ENCODE measurements around the gene SOX6. TPM values are rescaled to one million over a fixed set of nuclear protein-coding genes. Genes with fewer than 3 reads are reported as not detected.

The SOX6 gene
- total RNA-seq, 2 experiments from 2014 or later = not detected

DNA sequence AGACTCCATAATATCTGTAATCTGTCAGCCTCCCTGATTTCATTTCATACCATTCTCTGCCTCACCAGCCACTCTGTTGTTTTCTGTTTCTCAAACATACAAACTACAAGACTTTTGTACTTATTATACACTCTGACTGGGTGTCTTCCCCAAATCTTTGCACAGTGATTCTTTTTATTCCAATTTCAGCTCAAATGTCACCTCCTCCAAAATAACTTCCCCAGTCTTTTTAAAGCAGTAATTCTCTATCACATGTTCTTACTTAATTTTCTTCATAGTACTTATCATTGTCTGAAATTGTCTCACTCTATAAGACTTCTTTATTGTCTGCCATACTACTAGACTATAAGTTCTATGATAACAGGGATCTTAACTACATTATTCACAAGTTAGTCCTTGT, 19.6 kb downstream of the SOX6 start:
- no peak for DNase-seq
- no peaks in the 10 kb centered on the region for H3K9me3 Mint-ChIP-seq (ENCODE audit: insufficient read depth)
- ChIA-PET CTCF (no interaction called here), POLR2A (no interaction called here)
- H3K36me3 Mint-ChIP-seq (ENCODE audit: low read depth) = no peaks in the 10 kb centered on the region
- H3K4me3 Mint-ChIP-seq = no peak overlapping the region
- no peak for ATAC-seq
- no peak overlapping the region for H3K27ac Mint-ChIP-seq
- H3K27me3 Mint-ChIP-seq (ENCODE audit: low read depth) = no peaks in the 10 kb centered on the region
- peaks cover 3% of the 10 kb centered on the region for H3K4me1 Mint-ChIP-seq (ENCODE audit: low read depth)

DNA sequence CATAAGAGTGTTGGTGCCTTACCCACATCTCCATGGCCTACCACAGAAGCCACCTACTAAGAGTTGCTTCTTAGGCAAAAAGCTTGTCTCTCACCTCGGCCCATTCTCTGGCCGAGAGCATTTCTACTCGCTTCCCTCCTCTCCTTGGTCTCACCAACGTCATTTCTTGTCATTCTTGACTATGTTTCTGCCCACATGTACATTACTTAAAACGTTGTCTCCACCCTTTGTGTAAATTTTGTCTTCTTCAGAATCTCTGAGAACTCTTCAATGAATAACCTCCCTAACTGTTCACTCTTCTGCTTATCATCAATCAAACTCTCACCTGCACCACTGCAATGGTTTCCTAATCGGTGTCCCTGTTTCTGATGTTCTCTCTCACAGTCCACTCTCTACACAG, 20.1 kb downstream of the SOX6 start:
- CTCF ChIA-PET = no interaction called here
- peaks cover 3% of the 10 kb centered on the region for H3K4me1 Mint-ChIP-seq (ENCODE audit: low read depth)
- no peak for DNase-seq
- H3K36me3 Mint-ChIP-seq (ENCODE audit: low read depth) = no peaks in the 10 kb centered on the region
- no peaks in the 10 kb centered on the region for H3K9me3 Mint-ChIP-seq (ENCODE audit: insufficient read depth)
- ATAC-seq = no peak
- H3K27me3 Mint-ChIP-seq (ENCODE audit: low read depth) = no peaks in the 10 kb centered on the region
- no peak overlapping the region for H3K27ac Mint-ChIP-seq
- H3K4me3 Mint-ChIP-seq = no peak overlapping the region
- POLR2A ChIA-PET = no interaction called here

DNA sequence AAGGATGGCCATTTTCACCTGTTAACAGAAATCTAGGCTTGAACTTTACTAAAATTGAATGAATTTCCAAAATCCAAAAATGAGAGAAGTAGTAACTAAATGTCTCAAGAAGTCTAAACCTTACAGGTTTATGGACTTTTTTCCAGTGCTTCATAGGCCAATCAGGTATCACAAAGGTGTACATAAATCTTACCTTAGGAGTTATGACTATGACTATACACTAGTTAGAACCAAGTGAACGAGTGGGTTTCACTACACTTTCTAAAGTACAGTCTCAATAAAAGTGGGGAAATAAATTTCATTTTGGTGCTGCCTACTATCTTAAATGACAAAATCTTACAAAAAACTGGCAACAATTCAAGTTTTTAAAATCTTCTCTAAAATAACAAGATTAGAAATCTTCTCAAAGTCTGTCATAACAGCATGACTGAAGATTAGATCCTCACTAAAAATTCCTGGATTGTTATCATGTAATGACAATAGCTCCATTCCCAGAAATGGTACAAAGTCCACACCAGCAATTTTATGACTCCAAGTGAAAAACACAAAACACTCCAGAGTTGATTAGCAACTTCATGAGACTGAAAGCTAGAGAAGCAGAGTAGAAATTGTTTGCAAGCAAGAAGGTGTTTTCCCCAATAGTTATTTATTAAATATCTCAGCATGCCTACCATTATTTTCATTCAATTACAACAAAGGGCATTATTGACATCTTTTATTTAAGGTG, 20.9 kb downstream of the SOX6 start:
- H3K27me3 Mint-ChIP-seq (ENCODE audit: low read depth) = no peaks in the 10 kb centered on the region
- peaks cover 3% of the 10 kb centered on the region for H3K4me1 Mint-ChIP-seq (ENCODE audit: low read depth)
- H3K36me3 Mint-ChIP-seq (ENCODE audit: low read depth) = no peaks in the 10 kb centered on the region
- H3K4me3 Mint-ChIP-seq = no peak overlapping the region
- no peak overlapping the region for H3K27ac Mint-ChIP-seq
- ChIA-PET CTCF (no interaction called here), POLR2A (no interaction called here)
- ATAC-seq = no peak
- H3K9me3 Mint-ChIP-seq (ENCODE audit: insufficient read depth) = no peaks in the 10 kb centered on the region
- DNase-seq = no peak

DNA sequence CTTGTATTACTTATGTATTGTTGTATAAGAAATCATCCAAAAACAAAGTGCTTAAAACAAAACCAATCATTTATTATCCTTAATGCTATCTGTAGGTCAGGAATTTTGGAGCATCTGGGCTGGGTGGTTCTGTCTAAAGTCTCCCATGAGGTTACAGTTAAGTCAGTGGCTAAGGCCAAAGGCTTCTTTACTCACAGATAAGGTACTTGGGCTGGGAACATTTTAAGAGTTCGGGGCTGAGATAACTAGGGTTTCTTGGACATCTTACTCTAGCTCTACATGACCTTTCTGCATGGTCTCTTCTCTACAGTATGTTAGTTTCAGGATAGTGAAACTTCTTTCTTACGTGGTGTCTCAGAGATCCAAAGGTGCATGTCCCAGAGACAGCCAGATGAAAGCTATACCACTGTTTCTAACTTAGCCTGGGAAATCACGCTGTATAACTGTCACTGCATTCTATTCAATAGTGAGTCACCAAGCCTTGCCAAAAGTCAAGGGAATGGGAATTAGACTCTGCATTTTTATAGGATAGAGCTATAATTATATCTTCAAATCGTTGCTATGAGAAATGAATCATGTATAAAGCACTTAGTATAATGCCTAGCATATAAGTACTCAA, 29.6 kb downstream of the SOX6 start:
- H3K36me3 Mint-ChIP-seq (ENCODE audit: low read depth) = no peaks in the 10 kb centered on the region
- H3K27me3 Mint-ChIP-seq (ENCODE audit: low read depth) = no peaks in the 10 kb centered on the region
- no peaks in the 10 kb centered on the region for H3K9me3 Mint-ChIP-seq (ENCODE audit: insufficient read depth)
- POLR2A ChIA-PET = no interaction called here
- no peak for DNase-seq
- no peak overlapping the region for H3K4me3 Mint-ChIP-seq
- CTCF ChIA-PET = no interaction called here
- no peaks in the 10 kb centered on the region for H3K4me1 Mint-ChIP-seq (ENCODE audit: low read depth)
- no peak for ATAC-seq
- no peak overlapping the region for H3K27ac Mint-ChIP-seq

DNA sequence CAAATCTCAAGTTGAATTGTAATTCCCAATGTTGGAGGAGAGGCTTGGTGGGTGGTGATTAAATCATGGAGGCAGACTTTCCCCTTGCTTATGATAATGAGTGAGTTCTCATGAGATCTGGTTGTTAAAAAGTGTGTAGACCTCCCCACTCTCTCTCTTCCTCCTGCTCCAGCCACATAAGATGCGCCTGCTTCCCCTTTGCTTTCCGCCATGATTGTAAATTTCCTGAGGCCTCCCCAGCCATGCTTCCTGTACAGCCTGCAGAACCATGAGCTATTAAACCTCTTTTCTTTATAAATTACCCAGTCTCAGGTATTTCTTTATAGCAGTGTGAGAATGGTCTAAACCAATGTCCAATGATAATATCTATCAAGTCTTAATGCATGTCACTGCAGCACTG, 34.2 kb downstream of the SOX6 start:
- ChIA-PET POLR2A (no interaction called here), CTCF (no interaction called here)
- H3K27ac Mint-ChIP-seq = no peak overlapping the region
- DNase-seq (no peak), ATAC-seq (no peak)
- no peaks in the 10 kb centered on the region for H3K27me3 Mint-ChIP-seq (ENCODE audit: low read depth)
- no peak overlapping the region for H3K4me3 Mint-ChIP-seq
- no peaks in the 10 kb centered on the region for H3K36me3 Mint-ChIP-seq (ENCODE audit: low read depth)
- no peaks in the 10 kb centered on the region for H3K9me3 Mint-ChIP-seq (ENCODE audit: insufficient read depth)
- H3K4me1 Mint-ChIP-seq (ENCODE audit: low read depth) = no peaks in the 10 kb centered on the region

DNA sequence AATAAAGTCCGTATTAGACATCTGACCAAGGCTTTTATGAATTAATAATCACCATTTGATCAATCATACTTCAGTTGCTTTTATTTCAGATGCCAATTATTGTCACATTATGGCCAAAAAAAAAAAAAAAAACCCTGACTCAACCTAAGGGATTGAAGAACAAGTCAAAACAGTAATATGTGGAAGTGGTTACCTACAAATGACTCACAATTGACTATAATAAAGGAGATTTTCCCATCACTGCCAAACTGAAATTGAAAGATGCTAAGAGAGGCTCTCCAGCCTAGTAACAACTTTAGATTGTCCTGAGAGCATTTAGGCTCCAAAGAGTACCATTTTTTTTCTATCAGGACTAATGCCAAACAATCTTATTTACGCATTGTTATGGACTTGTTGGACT, 35.2 kb downstream of the SOX6 start:
- CTCF ChIA-PET = no interaction called here
- no peak for ATAC-seq
- Mint-ChIP-seq H3K36me3 (ENCODE audit: low read depth) (no peaks in the 10 kb centered on the region), H3K9me3 (ENCODE audit: insufficient read depth) (no peaks in the 10 kb centered on the region), H3K27me3 (ENCODE audit: low read depth) (no peaks in the 10 kb centered on the region), H3K4me1 (ENCODE audit: low read depth) (no peaks in the 10 kb centered on the region), H3K4me3 (no peak overlapping the region), H3K27ac (no peak overlapping the region)
- DNase-seq = no peak
- POLR2A ChIA-PET = no interaction called here

DNA sequence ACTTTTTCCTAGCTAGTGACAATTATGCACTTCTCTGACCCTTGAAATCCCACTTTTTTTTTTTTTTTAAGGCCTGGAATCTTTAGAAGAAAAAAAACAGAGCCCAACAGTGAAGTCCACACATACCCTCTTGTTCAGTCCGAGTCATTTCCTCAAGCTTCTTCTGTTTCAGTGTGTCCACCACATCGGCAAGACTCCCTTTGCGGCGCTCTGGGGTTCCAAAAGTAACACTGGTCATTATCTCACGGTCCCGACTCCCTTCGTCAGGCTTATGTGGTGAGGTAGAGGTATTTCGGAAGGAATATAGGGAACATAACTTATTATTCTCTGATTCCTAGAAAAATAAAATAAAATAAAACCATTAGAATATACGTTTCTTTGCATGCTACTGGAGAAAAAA, 38.0 kb downstream of the SOX6 start:
- no peak for ATAC-seq

DNA sequence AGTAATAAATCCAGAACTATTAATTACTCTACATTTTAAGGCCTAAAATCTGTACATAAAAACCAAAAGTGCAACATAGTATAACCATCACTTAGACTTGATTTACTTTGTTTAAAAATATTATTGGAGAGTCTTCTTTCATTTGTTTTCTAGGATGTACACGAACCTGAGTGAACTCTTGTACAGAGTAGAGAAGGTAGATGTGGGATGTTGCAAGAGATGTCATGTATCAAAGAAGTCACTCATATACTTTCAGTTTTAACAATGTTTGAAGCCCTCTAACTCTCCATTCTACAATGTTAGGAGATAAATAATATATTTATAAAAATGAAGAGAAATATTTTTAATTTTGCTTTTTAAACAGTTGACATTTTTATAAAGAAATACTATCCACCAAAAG, 38.6 kb downstream of the SOX6 start:
- Mint-ChIP-seq H3K27ac (no peak overlapping the region), H3K4me3 (no peak overlapping the region), H3K9me3 (ENCODE audit: insufficient read depth) (no peaks in the 10 kb centered on the region), H3K27me3 (ENCODE audit: low read depth) (no peaks in the 10 kb centered on the region), H3K4me1 (ENCODE audit: low read depth) (no peaks in the 10 kb centered on the region), H3K36me3 (ENCODE audit: low read depth) (no peaks in the 10 kb centered on the region)
- ChIA-PET POLR2A (no interaction called here), CTCF (no interaction called here)
- DNase-seq (no peak), ATAC-seq (no peak)

More for the DNA sequence above, 38.0 kb downstream of the SOX6 start:
- no peak overlapping the region for H3K4me3 Mint-ChIP-seq
- no peaks in the 10 kb centered on the region for H3K9me3 Mint-ChIP-seq (ENCODE audit: insufficient read depth)
- H3K4me1 Mint-ChIP-seq (ENCODE audit: low read depth) = no peaks in the 10 kb centered on the region
- no peaks in the 10 kb centered on the region for H3K27me3 Mint-ChIP-seq (ENCODE audit: low read depth)
- CTCF ChIA-PET = no interaction called here
- DNase-seq = no peak
- no peak overlapping the region for H3K27ac Mint-ChIP-seq
- H3K36me3 Mint-ChIP-seq (ENCODE audit: low read depth) = no peaks in the 10 kb centered on the region
- POLR2A ChIA-PET = no interaction called here

DNA sequence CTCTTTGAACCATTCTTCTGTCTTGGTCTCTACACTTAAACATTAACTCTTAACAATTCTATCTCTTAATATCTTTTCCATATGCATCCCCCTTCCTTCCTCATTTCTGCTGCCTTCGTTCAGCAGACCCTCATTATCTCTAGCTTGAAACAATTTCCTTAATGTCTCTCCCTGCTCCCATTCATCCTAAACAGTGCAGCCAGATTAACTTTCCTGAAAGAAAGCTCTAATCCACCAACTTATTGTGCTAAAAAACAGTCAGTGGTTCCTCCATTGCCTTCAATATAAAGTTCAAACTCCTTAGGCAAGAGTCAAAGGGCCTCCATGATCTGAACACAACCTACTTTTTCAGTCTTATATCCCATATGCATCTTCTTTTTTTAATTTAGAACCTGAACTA, 42.5 kb downstream of the SOX6 start:
- H3K36me3 Mint-ChIP-seq (ENCODE audit: low read depth) = no peaks in the 10 kb centered on the region
- DNase-seq (no peak), ATAC-seq (no peak)
- CTCF ChIA-PET = no interaction called here
- no peak overlapping the region for H3K27ac Mint-ChIP-seq
- H3K27me3 Mint-ChIP-seq (ENCODE audit: low read depth) = no peaks in the 10 kb centered on the region
- POLR2A ChIA-PET = no interaction called here
- no peaks in the 10 kb centered on the region for H3K9me3 Mint-ChIP-seq (ENCODE audit: insufficient read depth)
- no peaks in the 10 kb centered on the region for H3K4me1 Mint-ChIP-seq (ENCODE audit: low read depth)
- no peak overlapping the region for H3K4me3 Mint-ChIP-seq

DNA sequence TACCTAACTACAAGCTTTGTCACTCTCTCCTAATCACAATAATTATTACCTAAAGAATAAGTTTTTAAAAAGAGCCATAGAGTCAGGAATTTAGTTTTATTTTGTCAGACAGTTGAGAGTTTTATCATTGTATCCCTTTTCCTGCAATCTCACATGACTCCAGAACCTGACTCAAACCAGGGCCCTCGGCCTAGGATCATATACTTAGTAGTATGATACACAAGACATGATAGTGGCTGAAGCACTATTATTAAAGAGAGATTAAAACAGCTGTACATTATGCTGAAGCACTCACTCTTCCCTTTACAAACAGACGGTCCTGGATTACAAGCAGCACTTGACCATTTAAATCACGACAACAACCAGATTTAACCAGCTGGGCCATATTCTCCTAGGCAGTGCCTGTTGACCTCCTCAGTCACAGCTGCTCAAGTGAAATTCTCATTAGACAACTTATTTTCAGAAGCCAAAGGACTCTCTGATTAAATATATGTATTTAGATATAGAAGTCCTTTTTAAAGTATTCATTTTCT, 44.0 kb downstream of the SOX6 start:
- H3K9me3 Mint-ChIP-seq (ENCODE audit: insufficient read depth) = no peaks in the 10 kb centered on the region
- CTCF ChIA-PET = no interaction called here

DNA sequence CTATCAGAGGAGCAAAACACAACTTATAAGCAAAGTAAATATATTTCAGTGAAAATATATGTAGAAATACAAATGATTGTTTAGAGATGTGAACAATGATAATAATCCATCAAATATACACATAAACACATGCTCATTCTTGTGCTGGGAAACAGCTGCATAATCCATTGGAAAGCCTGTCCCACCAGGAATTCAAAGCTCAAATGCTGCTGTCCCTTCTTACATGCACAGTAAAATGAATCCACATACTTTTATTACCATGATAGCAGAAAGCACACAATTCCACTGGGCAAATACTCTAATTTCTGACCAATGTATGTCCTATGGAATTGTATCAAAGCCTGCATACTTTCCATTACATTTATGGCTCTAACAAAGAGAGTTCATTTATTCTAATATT, 44.5 kb downstream of the SOX6 start:
- H3K36me3 Mint-ChIP-seq (ENCODE audit: low read depth) = no peaks in the 10 kb centered on the region
- ChIA-PET CTCF (no interaction called here), POLR2A (no interaction called here)
- H3K27me3 Mint-ChIP-seq (ENCODE audit: low read depth) = no peaks in the 10 kb centered on the region
- no peaks in the 10 kb centered on the region for H3K4me1 Mint-ChIP-seq (ENCODE audit: low read depth)
- no peak overlapping the region for H3K4me3 Mint-ChIP-seq
- H3K9me3 Mint-ChIP-seq (ENCODE audit: insufficient read depth) = no peaks in the 10 kb centered on the region
- H3K27ac Mint-ChIP-seq = no peak overlapping the region
- no peak for DNase-seq
- ATAC-seq = no peak

More for the DNA sequence above, 44.0 kb downstream of the SOX6 start:
- Mint-ChIP-seq H3K27me3 (ENCODE audit: low read depth) (no peaks in the 10 kb centered on the region), H3K4me3 (no peak overlapping the region), H3K27ac (no peak overlapping the region), H3K4me1 (ENCODE audit: low read depth) (no peaks in the 10 kb centered on the region), H3K36me3 (ENCODE audit: low read depth) (no peaks in the 10 kb centered on the region)
- no peak for ATAC-seq
- POLR2A ChIA-PET = no interaction called here
- DNase-seq = no peak

DNA sequence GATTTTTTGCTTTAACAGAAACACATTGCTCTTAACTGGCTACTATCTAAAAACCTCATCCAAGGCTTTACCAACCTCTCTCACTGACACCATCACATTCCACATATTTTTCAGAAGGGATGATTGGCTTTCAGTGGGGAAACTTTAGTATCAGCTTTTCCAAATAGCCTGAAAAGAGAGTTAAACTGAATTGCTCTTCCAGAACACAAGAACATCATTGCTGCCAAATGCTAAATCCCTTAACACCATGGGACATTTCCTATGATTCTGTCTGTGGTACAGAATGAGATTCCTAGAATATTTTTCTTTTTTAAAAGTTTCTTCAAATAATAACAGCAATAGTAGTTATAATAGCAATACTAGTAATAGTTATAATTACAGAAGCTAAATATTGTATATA, 45.4 kb downstream of the SOX6 start:
- Mint-ChIP-seq H3K27ac (no peak overlapping the region), H3K9me3 (ENCODE audit: insufficient read depth) (no peaks in the 10 kb centered on the region), H3K4me1 (ENCODE audit: low read depth) (no peaks in the 10 kb centered on the region), H3K27me3 (ENCODE audit: low read depth) (no peaks in the 10 kb centered on the region), H3K36me3 (ENCODE audit: low read depth) (no peaks in the 10 kb centered on the region), H3K4me3 (no peak overlapping the region)
- POLR2A ChIA-PET = no interaction called here
- DNase-seq (no peak), ATAC-seq (no peak)
- CTCF ChIA-PET = no interaction called here

DNA sequence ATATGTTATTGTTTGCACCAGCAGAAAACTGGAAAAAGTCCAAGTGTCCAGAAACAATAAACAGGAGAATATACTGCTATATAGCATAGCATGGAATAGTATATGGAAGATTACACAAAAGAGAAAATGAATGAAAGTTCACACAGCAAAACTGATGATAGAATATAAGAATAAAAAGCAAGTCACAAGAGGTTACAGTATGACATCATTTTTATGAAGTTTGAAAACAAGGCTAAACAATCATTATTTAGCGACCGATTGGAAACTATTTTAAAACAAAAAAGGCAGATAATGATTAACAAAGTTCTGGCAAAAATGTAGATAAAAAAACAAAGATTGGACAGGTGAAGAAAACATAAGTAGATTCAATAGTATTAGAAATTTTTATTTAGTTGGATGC, 47.1 kb downstream of the SOX6 start:
- Mint-ChIP-seq H3K27me3 (ENCODE audit: low read depth) (no peaks in the 10 kb centered on the region), H3K4me3 (no peak overlapping the region), H3K27ac (no peak overlapping the region), H3K9me3 (ENCODE audit: insufficient read depth) (no peaks in the 10 kb centered on the region), H3K4me1 (ENCODE audit: low read depth) (no peaks in the 10 kb centered on the region), H3K36me3 (ENCODE audit: low read depth) (no peaks in the 10 kb centered on the region)
- no peak for DNase-seq
- no peak for ATAC-seq
- POLR2A ChIA-PET = no interaction called here
- CTCF ChIA-PET = no interaction called here
